ENCODE data around the gene COL6A1. TPM values are rescaled to one million over a fixed set of nuclear protein-coding genes. Genes with fewer than 3 reads are reported as not detected.
"Not testable (repeated sequence)": the region's sequence is repeated elsewhere in the genome, so short reads cannot be mapped to it uniquely, and the experiment has no call there.

COL6A1 gene
- polyA plus RNA-seq, 1 of the 3 experiments (the other 2 are of a cell fraction) = 107 TPM

- H3K4me2 ChIP-seq; H3K4me3 ChIP-seq (ENCODE audit: low read depth in 2 of 2, low read length in 1 of 2); H3K27me3 ChIP-seq (ENCODE audit: insufficient read depth); H3K9me3 ChIP-seq; H3K36me3 ChIP-seq (replicated peaks in 1 of 2; ENCODE audit: control insufficient read depth in 1 of 2, insufficient read depth in 2 of 2, low read length in 1 of 2); H4K20me1 ChIP-seq (ENCODE audit: insufficient read depth); H3K4me1 ChIP-seq (ENCODE audit: control insufficient read depth in 1 of 2, insufficient read depth in 2 of 2, low read depth in 1 of 2, low read length in 1 of 2); H3K9ac ChIP-seq; H3K79me2 ChIP-seq (ENCODE audit: insufficient read depth); POLR2A ChIA-PET; CTCF ChIA-PET; H2AFZ ChIP-seq (ENCODE audit: low read depth); DNase-seq; H3K27ac ChIP-seq (ENCODE audit: low read depth in 2 of 2, low read length in 1 of 2); H3K9me2 ChIP-seq: not testable (repeated sequence)
- WGBS (ENCODE audit: low lambda C conversion rate) = 85% methylated on average over 12 of the region's 12 CpGs
- peaks cover 17% of the 10 kb centered on the region for H3F3A ChIP-seq (replicated peaks; ENCODE audit: insufficient read depth)
Observed at GRCh38 chr21:46046906-46047305, 65.3 kb downstream of the COL6A1 start.

DNA sequence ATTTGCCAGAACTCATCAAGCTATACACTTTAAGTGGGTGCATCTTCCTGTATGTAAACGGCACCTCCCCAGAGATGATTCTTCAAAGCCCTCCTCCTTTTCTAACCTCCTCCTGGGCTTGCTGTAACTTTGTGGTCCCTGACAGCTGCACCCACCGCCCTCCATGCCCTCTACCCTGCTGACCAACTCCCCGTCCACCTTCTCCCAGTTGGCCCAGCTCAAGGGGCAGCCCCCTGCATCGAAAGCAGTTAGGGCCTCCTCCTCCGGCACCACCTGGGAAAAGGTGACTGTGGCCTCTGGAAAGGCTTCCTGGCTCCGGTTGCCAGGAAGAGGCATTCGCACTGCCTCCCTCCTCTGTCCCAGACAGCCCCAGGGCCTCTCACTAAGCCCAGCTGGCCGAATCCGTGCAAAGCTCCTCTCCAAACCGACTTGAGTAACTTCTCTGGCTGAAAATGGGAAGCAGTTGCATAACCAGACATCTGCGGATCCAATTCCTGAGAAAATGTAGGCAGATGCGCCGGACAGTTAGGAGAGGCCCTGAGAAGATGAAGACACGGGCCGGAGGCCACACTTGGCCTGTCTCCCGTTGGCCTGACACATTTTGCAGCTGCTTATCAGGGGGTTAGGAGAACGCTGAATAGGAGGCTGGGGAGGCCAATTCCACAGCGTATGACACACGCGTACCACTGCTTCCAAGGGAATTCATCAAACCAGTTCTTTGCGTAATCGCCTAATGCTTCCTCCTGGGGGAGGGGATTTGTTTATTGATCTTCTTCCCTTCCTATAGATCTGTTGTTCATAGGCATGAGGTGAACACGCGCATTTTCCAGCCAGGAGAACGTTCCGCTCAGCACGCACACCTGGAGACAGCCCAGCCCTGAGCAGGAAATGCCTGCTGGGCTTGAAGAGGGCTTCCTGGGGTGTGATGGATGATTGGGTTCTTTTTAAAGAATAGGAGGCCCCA lies 67.6 kb downstream of the COL6A1 start:
- no peak for DNase-seq
- TF ChIP-seq RCOR1 (IDR thresholded peaks at IDR 0.05; ENCODE audit: low read length) (no peak), GABPA (IDR thresholded peaks at IDR 0.05; ENCODE audit: low read depth) (no peak), JUND (IDR thresholded peaks at IDR 0.05) (no peak), ELF1 (IDR thresholded peaks at IDR 0.05) (no peak), CHD2 (IDR thresholded peaks at IDR 0.05; ENCODE audit: low read length, partially characterized antibody) (no peak), MXI1 (IDR thresholded peaks at IDR 0.05; ENCODE audit: low read depth, low read length) (no peak), MEF2A (IDR thresholded peaks at IDR 0.05; ENCODE audit: borderline replicate concordance, low read depth) (no peak), EP300 (IDR thresholded peaks at IDR 0.05; ENCODE audit: borderline replicate concordance in 1 of 2, low read depth in 1 of 2, low read length in 1 of 2) (no peak), FOXM1 (IDR thresholded peaks at IDR 0.05; ENCODE audit: low read depth) (no peak), GATA2 (CRISPR knock-in tag; IDR thresholded peaks at IDR 0.05) (no peak), YY1 (IDR thresholded peaks at IDR 0.05; ENCODE audit: low read depth) (no peak), NRF1 (IDR thresholded peaks at IDR 0.05; ENCODE audit: low read depth, low read length) (no peak)
- TF ChIP-seq, protein P1, sequence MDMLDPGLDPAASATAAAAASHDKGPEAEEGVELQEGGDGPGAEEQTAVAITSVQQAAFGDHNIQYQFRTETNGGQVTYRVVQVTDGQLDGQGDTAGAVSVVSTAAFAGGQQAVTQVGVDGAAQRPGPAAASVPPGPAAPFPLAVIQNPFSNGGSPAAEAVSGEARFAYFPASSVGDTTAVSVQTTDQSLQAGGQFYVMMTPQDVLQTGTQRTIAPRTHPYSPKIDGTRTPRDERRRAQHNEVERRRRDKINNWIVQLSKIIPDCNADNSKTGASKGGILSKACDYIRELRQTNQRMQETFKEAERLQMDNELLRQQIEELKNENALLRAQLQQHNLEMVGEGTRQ (IDR thresholded peaks at IDR 0.05; ENCODE audit: borderline replicate concordance, low read depth, low read length) = no peak
- H3K4me2 ChIP-seq = no peak overlapping the region
- no peak overlapping the region for H3K27ac ChIP-seq (ENCODE audit: low read depth in 2 of 2, low read length in 1 of 2)
- no peaks in the 10 kb centered on the region; a peak in 1 of 4 replicates for H3K4me1 ChIP-seq (ENCODE audit: control insufficient read depth in 1 of 2, insufficient read depth in 2 of 2, low read depth in 1 of 2, low read length in 1 of 2)
- H3K9me2 ChIP-seq = no peaks in the 10 kb centered on the region
- H4K20me1 ChIP-seq (ENCODE audit: insufficient read depth) = no peaks in the 10 kb centered on the region
- no peaks in the 10 kb centered on the region for H3K36me3 ChIP-seq (replicated peaks in 1 of 2; ENCODE audit: control insufficient read depth in 1 of 2, insufficient read depth in 2 of 2, low read length in 1 of 2)
- H3F3A ChIP-seq (replicated peaks; ENCODE audit: insufficient read depth) = peaks cover 16% of the 10 kb centered on the region
- WGBS (ENCODE audit: low lambda C conversion rate) = 84% methylated on average over 27 of the region's 27 CpGs
- no peaks in the 10 kb centered on the region for H3K27me3 ChIP-seq (ENCODE audit: insufficient read depth)
- no peak overlapping the region for H3K4me3 ChIP-seq (ENCODE audit: low read depth in 2 of 2, low read length in 1 of 2)
- H2AFZ ChIP-seq (ENCODE audit: low read depth) = no peak overlapping the region
- H3K9me3 ChIP-seq = no peaks in the 10 kb centered on the region
- no peaks in the 10 kb centered on the region for H3K79me2 ChIP-seq (ENCODE audit: insufficient read depth)
- ChIA-PET CTCF (no interaction called here), POLR2A (no interaction called here)
- no peak overlapping the region for H3K9ac ChIP-seq
